Brain microvascular endothelial cell (primary cell): Measurements from ENCODE around the gene TMPRSS6.

ENCODE experiments used
- DNase-seq: peaks from one replicate; pipeline ENCODE4 v3.0.0-alpha.2; 2020
- H3K27ac ChIP-seq: fragments of 250-450 bp; sonication (Bioruptor Pico); 2 replicates; pipeline ENCODE4 v1.5.1; 2020; ENCODE audit warnings: mild to moderate bottlenecking, moderate library complexity
- H3K27me3 ChIP-seq: fragments of 250-450 bp; sonication (Bioruptor Pico); replicated peaks from 2 replicates; pipeline ENCODE4 v1.5.1; 2020; ENCODE audit warnings: mild to moderate bottlenecking
- H3K36me3 ChIP-seq: fragments of 250-450 bp; sonication (Bioruptor Pico); replicated peaks from 2 replicates; pipeline ENCODE4 v1.5.1; 2020; ENCODE audit warnings: mild to moderate bottlenecking
- H3K4me3 ChIP-seq: 2 replicates; pipeline ENCODE4 v1.5.1; 2011; ENCODE audit warnings: low read depth, mild to moderate bottlenecking, control low read depth, low read length, moderate library complexity
- in situ Hi-C: cut with HindIII; loops from 2 replicates; pipeline ENCODE4 v1.10.0; 2017; ENCODE audit warnings: low sequenced_read_pairs, low pct_ligation_motif_present
- TF ChIP-seq, protein P1 (sequence below): IDR thresholded peaks from 2 replicates; pipeline ENCODE4 v1.5.1; 2011; ENCODE audit warnings: low read depth, mild to moderate bottlenecking, moderate library complexity, low read length, control low read depth, inconsistent platforms; ENCODE audit errors: missing control alignments

The TMPRSS6 gene

GRCh38 chr22:37154925-37155712 is 45.6 kb upstream of the TMPRSS6 start:
- no peak for DNase-seq
- H3K36me3 ChIP-seq: no peaks in the 10 kb centered on the region
- no peaks in the 10 kb centered on the region for H3K27me3 ChIP-seq
- TF ChIP-seq, protein P1, sequence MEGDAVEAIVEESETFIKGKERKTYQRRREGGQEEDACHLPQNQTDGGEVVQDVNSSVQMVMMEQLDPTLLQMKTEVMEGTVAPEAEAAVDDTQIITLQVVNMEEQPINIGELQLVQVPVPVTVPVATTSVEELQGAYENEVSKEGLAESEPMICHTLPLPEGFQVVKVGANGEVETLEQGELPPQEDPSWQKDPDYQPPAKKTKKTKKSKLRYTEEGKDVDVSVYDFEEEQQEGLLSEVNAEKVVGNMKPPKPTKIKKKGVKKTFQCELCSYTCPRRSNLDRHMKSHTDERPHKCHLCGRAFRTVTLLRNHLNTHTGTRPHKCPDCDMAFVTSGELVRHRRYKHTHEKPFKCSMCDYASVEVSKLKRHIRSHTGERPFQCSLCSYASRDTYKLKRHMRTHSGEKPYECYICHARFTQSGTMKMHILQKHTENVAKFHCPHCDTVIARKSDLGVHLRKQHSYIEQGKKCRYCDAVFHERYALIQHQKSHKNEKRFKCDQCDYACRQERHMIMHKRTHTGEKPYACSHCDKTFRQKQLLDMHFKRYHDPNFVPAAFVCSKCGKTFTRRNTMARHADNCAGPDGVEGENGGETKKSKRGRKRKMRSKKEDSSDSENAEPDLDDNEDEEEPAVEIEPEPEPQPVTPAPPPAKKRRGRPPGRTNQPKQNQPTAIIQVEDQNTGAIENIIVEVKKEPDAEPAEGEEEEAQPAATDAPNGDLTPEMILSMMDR: no peak
- in situ Hi-C loops: no loop called here
- H3K27ac ChIP-seq: no peak overlapping the region
- no peak overlapping the region for H3K4me3 ChIP-seq

- no peak overlapping the region for H3K4me3 ChIP-seq
- TF ChIP-seq, protein P1: no peak
- DNase-seq: no peak
- in situ Hi-C loops: no loop called here
- H3K36me3 ChIP-seq: no peaks in the 10 kb centered on the region
- H3K27me3 ChIP-seq: no peaks in the 10 kb centered on the region
- H3K27ac ChIP-seq: no peak overlapping the region
Observed at GRCh38 chr22:37153901-37154300, 44.4 kb upstream of the TMPRSS6 start.

GRCh38 chr22:37151401-37151800 is 41.9 kb upstream of the TMPRSS6 start:
- H3K4me3 ChIP-seq: no peak overlapping the region
- no peak for DNase-seq
- no peak overlapping the region for H3K27ac ChIP-seq
- H3K36me3 ChIP-seq: no peaks in the 10 kb centered on the region
- TF ChIP-seq, protein P1: no peak
- in situ Hi-C loops: no loop called here
- H3K27me3 ChIP-seq: no peaks in the 10 kb centered on the region

- Histone ChIP-seq H3K27me3 (no peaks in the 10 kb centered on the region), H3K36me3 (no peaks in the 10 kb centered on the region), H3K4me3 (no peak overlapping the region), H3K27ac (no peak overlapping the region)
- TF ChIP-seq, protein P1: no peak
- in situ Hi-C loops: no loop called here
- DNase-seq: no peak
Observed at GRCh38 chr22:37150701-37151100, 41.2 kb upstream of the TMPRSS6 start.

DNA sequence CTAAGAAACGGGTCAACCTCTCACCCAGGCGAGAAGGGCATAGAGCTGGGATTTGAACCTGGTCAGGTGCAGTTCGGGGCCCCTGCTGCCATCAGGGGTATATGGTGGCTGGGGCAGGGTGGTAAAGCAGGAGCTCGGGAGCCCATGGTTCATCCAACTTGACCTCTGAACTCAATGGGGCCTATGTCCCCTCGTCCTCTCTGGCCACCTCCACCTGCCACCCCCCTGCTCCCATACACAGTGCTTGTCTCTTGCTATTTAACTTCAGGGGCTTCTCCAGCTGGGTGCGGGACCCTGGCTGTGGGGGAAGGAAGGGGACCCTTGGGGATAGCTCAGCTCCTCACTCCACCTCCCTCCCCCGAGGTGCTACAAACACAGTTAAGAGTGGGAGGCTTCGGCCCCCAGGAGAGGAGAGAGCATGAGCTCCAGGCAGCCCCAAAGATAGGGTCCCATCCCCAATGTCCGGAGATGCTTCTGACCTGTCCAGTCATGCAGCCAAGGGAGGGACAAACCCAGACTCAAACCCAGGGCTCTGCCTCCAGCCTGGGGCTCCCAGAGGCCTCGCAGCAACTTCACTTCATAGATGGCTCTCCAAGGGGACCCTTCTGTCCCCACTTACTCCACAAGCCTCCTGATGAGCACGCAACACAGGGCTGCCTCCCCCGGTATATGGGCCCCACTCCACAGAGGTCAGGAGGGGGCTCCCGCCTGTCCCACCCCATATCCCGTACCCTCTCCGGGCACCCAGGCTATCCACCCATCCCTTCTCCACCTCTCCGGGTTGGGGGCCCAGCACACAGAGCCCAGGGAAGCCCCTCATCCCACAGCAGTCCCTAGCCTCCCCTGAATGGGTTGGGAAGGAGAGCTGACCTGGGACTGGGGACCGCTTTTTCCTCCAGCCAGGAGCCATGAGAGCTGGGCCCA is 39.5 kb upstream of the TMPRSS6 start:
- H3K4me3 ChIP-seq: no peak overlapping the region
- DNase-seq: no peak
- TF ChIP-seq, protein P1: no peak
- in situ Hi-C loops: no loop called here
- H3K36me3 ChIP-seq: no peaks in the 10 kb centered on the region
- H3K27ac ChIP-seq: no peak overlapping the region
- no peaks in the 10 kb centered on the region for H3K27me3 ChIP-seq
